Testis (tissue), 3 donors: ENCODE data around the gene ALDH16A1. TPM values are rescaled to one million over a fixed set of nuclear protein-coding genes. Genes with fewer than 3 reads are reported as not detected.

ENCODE experiments used
- DNase-seq: peaks from one replicate; pipeline ENCODE4 v3.0.0-alpha.2; 2019
- H3K27ac ChIP-seq, 2 donors: fragments of 200-600 bp; sonication (generic); one replicate each; pipeline ENCODE4 v1.5.1; 2019
- H3K27me3 ChIP-seq: fragments of 200-600 bp; sonication (generic); one replicate; pipeline ENCODE4 v1.5.1; 2019
- H3K36me3 ChIP-seq: fragments of 200-600 bp; sonication (generic); one replicate; pipeline ENCODE4 v1.5.1; 2017; ENCODE audit warnings: low read depth; ENCODE audit errors: missing control alignments
- H3K4me1 ChIP-seq: fragments of 200-600 bp; sonication (generic); one replicate; pipeline ENCODE4 v1.5.1; 2019
- H3K4me3 ChIP-seq, 2 donors: fragments of 200-600 bp; sonication (generic); one replicate each; pipeline ENCODE4 v1.5.1; 2017 to 2019
- H3K9me3 ChIP-seq: fragments of 200-600 bp; sonication (generic); one replicate; pipeline ENCODE4 v1.5.1; 2017
- CTCF ChIP-seq, 3 experiments: fragments of 450-650 bp in 2 of 3; fragments of 200-600 bp in 1 of 3; sonication (generic) in 1 of 3; IDR thresholded peaks; one replicate each; pipeline ENCODE4 v1.5.1; 2016 to 2019; ENCODE audit warnings: antibody characterized with exemption in 3 of 3, mild to moderate bottlenecking in 2 of 3, moderate library complexity in 1 of 3
- POLR2A ChIP-seq: fragments of 450-650 bp; IDR thresholded peaks from one replicate; pipeline ENCODE4 v1.6.1; 2017; ENCODE audit warnings: antibody characterized with exemption, mild to moderate bottlenecking, moderate library complexity
- WGBS, 2 donors: methylation state at CpG; one replicate each; pipeline ENCODE4 v1.1.5; 2018; 5-methylcytosine and 5-hydroxymethylcytosine counted together
- intact Hi-C: fragments of 100-400 bp; cut with DNase I; formaldehyde crosslinking; loops from one replicate; pipeline ENCODE4 v1.15.1; 2023; ENCODE audit warnings: low total_unique reads
- polyA plus RNA-seq: library from polyadenylated mRNA; stranded (reverse); fragments of 350-450 nt; fragmentation: Illumina TruSeq; extraction: RNeasy Lipid Tissue Mini Kit (QIAGEN cat#74804); gene quantifications from one replicate; pipeline ENCODE4 v1.2.3, GENCODE V29; 2014; ENCODE audit warnings: low read depth, low replicate concordance; ENCODE audit not compliant: insufficient read depth
- total RNA-seq, 2 donors: library from RNA; depleted of rRNA; stranded (reverse); fragments of >200 nt; gene quantifications; one replicate each; pipeline ENCODE4 v1.2.3, GENCODE V29; 2016

The ALDH16A1 gene
- total and polyA plus RNA-seq, 3 donors from 2014 or later: 8.5 to 24.7 (median 22.4) TPM

DNA sequence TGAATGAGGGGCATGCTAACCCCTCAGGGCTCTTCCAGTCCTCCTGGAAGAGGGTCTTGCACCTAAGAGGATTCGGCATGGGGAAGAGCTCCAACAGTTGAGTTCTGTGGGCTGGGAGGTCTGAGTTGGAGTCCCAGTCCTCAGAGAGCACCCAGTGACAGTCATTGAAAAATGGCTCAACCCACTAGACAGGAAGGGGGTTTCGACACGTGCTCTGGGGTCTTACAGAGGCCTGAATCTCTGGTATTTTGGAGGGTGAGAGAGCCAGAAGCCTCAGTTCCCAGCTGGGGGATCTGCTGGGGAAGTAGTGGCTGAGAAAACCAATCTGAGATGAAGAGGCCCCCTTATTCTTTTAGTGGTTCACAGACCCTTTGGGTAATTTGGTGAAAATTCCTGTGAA is 38.8 kb upstream of the ALDH16A1 start:
- no peak for DNase-seq
- Histone ChIP-seq H3K27ac (no peak overlapping the region), H3K9me3 (no peaks in the 10 kb centered on the region), H3K36me3 (no peaks in the 10 kb centered on the region), H3K27me3 (no peaks in the 10 kb centered on the region), H3K4me3 (no peak overlapping the region), H3K4me1 (no peaks in the 10 kb centered on the region)
- 92 to 100% methylated on average over 3 of the region's 3 CpGs for WGBS, 2 donors
- intact Hi-C loops: no loop called here
- TF ChIP-seq CTCF (IDR thresholded peaks at IDR 0.05) (no peak), POLR2A (no peak)

DNA sequence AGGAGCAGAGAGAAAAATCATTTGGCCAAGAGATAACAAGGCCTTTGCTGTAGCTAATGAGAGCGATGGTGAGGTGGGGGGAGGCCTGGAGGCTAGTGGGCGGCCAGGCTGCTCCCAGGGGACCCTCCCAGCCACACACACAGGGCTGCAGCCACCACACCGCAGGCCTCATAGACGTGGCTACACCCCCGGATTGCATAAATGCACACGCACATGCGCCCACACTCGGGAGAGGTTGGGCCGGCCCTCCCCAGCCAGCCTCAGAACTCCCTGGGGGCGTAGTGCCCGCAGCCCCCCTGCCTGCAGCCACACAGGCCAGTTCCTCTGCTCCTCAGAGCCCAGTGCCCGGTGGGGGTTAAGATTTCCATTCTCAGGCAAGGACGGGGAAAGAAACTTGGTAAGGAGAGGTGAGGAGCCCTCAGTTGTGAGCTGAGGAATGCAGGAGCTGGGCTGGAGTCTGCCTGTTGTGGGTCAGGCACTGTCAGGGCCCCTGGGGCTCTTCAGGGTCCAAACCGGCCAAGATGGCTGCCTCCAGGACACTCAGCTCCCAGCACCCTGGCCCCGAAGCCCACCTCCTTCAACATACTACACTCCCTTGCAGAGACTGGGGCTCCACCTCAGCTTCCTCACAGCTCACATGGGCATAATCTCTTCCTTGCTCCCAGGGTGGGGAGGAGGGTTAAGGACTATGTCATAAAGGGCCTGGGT is 37.8 kb upstream of the ALDH16A1 start:
- intact Hi-C loops: no loop called here
- DNase-seq: no peak
- Histone ChIP-seq H3K36me3 (no peaks in the 10 kb centered on the region), H3K27ac (no peak overlapping the region), H3K27me3 (no peaks in the 10 kb centered on the region), H3K4me1 (no peaks in the 10 kb centered on the region), H3K9me3 (no peaks in the 10 kb centered on the region), H3K4me3 (no peak overlapping the region)
- WGBS, 2 donors: 57 to 82% methylated on average over 14 to 15 of the region's 15 CpGs
- TF ChIP-seq POLR2A (no peak), CTCF (IDR thresholded peaks at IDR 0.05) (no peak)

- no peaks in the 10 kb centered on the region for H3K27me3 ChIP-seq
- H3K36me3 ChIP-seq: no peaks in the 10 kb centered on the region
- intact Hi-C loops: no loop called here
- WGBS, 2 donors: 82 to 83% methylated on average over 2 of the region's 2 CpGs
- H3K4me1 ChIP-seq: no peaks in the 10 kb centered on the region
- no peak overlapping the region for H3K27ac ChIP-seq
- no peak overlapping the region for H3K4me3 ChIP-seq
- no peak for DNase-seq
- H3K9me3 ChIP-seq: no peaks in the 10 kb centered on the region
- no peak for TF ChIP-seq CTCF (IDR thresholded peaks at IDR 0.05)
- no peak for TF ChIP-seq POLR2A
These were observed 37.2 kb upstream of the ALDH16A1 start for GRCh38 chr19:49415810-49416200.

- no peaks in the 10 kb centered on the region for H3K9me3 ChIP-seq
- WGBS, 2 donors: 66% methylated on average over 7 of the region's 7 CpGs; no CpG with 5 or more reads in 1 of the 2 donors
- H3K4me3 ChIP-seq: no peak overlapping the region
- no peak for DNase-seq
- intact Hi-C loops: no loop called here
- no peaks in the 10 kb centered on the region for H3K27me3 ChIP-seq
- H3K36me3 ChIP-seq: no peaks in the 10 kb centered on the region
- H3K27ac ChIP-seq: no peak overlapping the region
- TF ChIP-seq POLR2A (no peak), CTCF (IDR thresholded peaks at IDR 0.05) (no peak)
- peaks cover 4% of the 10 kb centered on the region for H3K4me1 ChIP-seq
These were observed 35.9 kb upstream of the ALDH16A1 start for GRCh38 chr19:49417088-49417487.

- Histone ChIP-seq H3K36me3 (no peaks in the 10 kb centered on the region), H3K27ac (no peak overlapping the region), H3K9me3 (no peaks in the 10 kb centered on the region), H3K4me1 (peaks cover 18% of the 10 kb centered on the region), H3K4me3 (no peak overlapping the region), H3K27me3 (no peaks in the 10 kb centered on the region)
- intact Hi-C loops: no loop called here
- no peak for DNase-seq
- TF ChIP-seq POLR2A: no peak
- TF ChIP-seq CTCF (IDR thresholded peaks at IDR 0.05): no peak
- 92% methylated on average over 5 of the region's 5 CpGs for WGBS, 2 donors
These were observed 34.5 kb upstream of the ALDH16A1 start for GRCh38 chr19:49418511-49418910.
